Activated CD8-positive, alpha-beta memory T cell treated with anti-CD3 and anti-CD28 coated beads for 48 hours (primary cell): ENCODE measurements around the gene C2CD4B.

Experiments used
- DNase-seq, 3 experiments: peaks; one replicate each; pipeline ENCODE4 v3.0.0-alpha.2; 2020; ENCODE audit warnings: low read depth in 2 of 3, low spot score in 2 of 3

C2CD4B gene

GRCh38 chr15:62149729-62150128 is 15.4 kb downstream of the C2CD4B start:
- DNase-seq, result no peak

DNA sequence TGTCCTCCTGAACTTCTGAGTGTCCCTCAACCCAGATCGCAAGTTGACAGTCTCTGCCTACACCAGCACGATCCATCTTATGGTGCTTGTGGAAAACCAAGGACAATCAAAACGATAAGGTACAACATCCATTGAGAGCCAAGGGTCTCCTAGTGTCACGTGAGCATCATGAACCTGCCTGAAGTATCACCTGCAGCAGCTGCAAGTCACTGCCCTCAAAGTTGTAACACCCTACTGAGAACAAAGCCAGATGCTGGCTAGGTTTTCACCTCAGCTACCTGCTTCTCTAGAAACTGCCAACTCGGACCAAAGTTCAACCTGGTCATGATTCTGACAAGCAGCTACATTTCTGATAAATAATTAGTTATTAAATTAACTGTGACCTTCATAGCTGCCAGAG is 17.5 kb downstream of the C2CD4B start:
- DNase-seq, result no peak

DNA sequence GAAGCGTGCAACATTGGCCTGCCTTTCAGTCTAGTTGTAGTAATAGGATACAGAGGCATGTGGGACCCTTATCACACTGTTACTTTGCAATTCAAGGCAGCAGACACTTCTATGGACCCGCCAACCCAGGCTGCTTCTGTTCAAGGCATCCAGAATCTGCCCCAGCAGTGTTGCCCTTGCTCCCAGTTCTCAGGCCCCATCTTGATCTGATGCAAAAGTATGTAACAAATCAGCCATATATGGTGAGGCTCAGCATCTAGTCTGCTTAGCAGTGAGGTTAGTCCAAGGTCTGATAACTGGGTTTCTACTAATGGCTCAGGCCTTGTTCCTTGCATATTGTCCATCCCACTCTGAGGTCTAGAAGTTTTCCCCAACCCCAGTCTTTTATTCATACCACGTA is 17.9 kb downstream of the C2CD4B start:
- DNase-seq, result no peak

DNA sequence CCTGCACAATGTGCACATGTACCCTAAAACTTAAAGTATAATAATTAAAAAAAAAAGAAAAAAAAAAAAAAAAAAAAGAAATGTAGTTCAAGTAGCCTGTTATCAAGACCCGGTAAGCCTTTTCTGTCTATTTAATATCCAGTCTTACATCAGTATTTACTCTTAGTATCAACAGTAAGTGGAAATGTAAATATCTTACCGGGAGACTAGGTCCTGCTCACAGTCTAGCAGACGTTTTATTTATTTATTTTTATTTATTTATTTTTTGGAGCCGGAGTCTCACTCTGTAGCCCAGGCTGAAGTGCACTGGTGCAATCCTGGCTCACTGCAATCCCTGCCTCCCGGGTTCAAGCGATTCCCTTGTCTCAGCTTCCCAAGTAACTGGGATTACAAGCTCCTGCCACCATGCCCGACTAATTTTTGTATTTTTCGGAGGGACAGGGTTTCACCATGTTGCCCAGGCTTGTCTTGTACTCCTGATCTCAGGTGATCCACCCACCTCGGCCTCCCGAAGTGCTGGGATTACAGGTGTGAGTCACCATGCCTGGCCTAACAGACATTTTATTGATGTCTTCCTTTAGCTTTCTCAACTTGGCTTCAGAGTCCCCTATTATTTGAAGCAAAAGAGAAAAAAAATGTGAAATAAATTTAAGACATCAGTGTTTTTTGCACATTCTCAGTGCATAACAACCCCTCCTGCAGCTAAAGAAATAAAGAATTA is 19.9 kb downstream of the C2CD4B start:
- no peak for DNase-seq

DNA sequence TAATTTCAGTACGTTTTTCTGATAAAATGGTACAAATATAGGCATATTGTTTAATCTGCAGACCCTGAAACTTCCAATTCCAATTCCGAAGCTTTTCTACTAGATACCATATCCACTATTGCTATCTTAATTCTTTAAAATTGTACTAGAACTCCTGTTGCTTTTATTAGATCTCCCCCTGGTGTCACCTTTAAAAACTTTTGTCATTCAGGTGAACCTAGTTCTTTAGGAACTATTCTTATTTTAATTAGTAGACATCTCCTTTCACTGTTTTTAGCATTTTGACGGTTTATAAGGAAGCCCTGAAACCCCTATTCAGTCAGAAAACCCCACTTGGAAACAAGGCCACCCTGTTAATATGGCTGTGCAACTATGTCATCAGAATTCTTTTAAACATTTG is 22.3 kb downstream of the C2CD4B start:
- no peak for DNase-seq

- DNase-seq, result no peak
Measured at GRCh38 chr15:62141643-62142588, 23.2 kb downstream of the C2CD4B start.

- no peak for DNase-seq
Measured at GRCh38 chr15:62141200-62141599, 23.9 kb downstream of the C2CD4B start.

- no peak for DNase-seq
Measured at GRCh38 chr15:62138124-62138523, 27.0 kb downstream of the C2CD4B start.

- no peak for DNase-seq
Measured at GRCh38 chr15:62136911-62137865, 27.9 kb downstream of the C2CD4B start.

- DNase-seq, result no peak
Measured at GRCh38 chr15:62135532-62136134, 29.5 kb downstream of the C2CD4B start.

DNA sequence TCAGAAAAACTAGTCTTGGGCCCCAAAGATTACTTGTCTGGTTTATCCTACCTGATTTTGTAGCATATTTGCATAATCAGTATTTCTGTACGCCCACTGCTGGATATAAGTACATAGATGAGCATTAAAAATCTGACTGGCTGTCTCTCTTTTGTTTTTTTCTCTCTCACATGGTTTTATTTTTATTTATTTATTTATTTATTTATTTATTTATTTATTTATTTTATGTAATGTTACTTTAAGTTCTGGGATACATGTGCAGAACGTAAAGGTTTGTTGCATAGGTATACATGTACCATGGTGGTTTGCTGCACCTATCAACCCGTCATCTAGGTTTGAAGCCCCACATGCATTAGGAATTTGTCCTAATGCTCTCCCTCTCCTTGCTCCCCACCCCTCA is 31.9 kb downstream of the C2CD4B start:
- DNase-seq, result no peak

DNA sequence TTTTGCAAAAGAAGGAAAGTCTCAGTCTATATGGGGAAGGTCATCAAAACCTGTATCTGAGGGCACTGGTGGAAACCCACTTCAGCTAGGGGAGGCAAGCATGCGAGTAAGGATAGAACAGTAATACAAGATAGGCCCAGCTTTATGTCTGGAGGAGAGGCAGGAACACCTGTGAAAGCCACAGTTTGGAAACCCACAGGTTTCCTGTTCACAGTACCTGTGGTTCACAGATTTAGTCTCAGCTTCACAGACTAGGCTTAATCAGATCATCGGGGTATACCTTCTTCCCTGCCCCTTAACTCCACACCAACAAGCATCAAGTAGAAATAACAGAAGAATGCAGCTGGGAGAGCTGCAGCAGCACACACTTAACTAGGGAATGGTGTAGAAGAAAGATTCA is 36.2 kb downstream of the C2CD4B start:
- DNase-seq, result no peak

DNA sequence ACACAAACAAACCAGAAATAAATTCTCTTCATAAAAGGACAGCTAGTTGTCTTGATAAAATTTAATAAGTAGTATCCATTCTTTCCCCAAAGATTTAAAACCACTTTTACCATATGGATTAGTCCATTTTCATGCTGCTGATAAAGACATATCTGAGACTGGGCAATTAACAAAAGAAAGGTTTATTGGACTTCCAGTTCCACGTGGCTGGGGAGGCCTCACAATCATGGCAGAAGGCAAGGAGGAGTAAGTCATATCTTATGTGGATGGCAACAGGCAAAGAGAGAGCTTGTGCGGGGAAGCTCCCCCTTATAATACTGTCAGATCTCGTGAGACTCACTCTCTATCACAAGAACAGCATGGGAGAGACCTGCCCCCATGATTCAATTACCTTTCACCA is 38.7 kb downstream of the C2CD4B start:
- no peak for DNase-seq

DNA sequence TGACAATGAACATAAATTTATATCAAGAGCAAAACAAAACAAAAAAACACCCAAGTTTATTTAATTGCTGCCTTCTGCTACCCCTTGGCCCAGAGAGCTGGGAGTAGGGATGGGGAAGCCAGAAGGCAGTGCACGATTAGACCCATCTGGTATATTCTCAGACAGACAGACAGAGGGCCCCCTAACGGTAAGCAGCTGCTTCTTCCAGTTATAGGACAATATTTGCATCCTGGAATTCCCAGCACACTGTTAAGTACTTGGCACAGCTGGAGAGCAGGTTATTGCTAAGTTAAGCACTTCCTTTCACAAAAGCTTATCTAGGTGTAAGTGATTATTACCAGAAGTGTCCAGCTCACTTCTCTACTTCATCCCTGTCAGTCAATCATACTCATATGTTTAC is 39.3 kb downstream of the C2CD4B start:
- no peak for DNase-seq

GRCh38 chr15:62124973-62125303 is 40.1 kb downstream of the C2CD4B start:
- DNase-seq, result no peak

GRCh38 chr15:62124176-62124972 is 40.7 kb downstream of the C2CD4B start:
- DNase-seq, result no peak

DNA sequence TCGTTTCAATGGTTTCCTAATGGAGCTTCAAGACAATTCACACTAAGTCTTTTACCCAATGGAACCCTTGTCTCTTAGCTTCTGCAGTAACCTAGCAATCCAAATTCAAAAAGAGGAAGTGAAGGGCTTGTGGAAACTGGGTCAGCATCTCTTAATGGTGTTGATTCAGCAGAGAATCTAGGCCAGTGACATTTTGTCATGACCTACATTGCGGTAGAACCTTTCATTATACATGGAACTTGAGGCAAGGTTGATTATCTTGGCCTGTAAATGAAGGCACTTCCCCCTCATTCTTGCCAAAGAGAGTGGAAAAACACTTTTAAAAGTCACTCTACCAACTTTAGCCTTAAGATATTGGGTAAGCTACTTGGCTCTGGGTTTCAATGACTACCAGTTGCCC is 42.8 kb downstream of the C2CD4B start:
- no peak for DNase-seq

DNA sequence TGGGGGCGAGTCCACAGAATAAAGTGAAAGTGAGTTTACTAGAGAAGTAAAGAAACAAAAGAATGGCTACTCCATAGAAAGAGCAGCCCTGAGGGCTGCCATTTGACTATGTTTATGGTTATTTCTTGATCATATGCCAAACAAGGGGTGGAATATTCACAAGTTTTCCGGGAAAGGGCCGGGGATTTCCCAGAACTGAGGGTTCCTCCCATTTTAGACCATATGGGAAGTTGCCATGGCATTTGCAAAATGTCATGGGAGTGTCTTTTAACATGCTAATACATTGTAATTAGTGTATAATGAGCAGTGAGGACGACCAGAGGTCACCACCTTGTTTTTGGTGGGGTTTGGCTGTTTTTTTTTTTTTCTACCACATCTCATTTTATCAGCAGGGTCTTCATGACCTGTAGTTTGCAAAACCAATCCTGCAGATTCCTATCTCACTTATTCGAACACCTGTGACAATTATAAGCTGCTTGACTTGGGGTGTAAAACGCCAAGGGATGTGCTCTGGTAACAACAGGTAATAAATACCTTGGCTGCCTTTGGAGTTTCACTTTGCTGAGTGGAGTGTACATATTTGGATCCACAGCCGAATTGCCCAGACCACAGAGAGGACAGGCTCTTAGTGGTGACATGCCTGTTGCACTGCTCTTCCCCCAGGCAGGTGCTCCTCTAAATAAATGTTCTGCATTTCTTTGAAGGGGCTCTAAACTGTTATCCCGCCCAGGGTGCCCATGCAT is 43.6 kb downstream of the C2CD4B start:
- DNase-seq, result no peak

DNA sequence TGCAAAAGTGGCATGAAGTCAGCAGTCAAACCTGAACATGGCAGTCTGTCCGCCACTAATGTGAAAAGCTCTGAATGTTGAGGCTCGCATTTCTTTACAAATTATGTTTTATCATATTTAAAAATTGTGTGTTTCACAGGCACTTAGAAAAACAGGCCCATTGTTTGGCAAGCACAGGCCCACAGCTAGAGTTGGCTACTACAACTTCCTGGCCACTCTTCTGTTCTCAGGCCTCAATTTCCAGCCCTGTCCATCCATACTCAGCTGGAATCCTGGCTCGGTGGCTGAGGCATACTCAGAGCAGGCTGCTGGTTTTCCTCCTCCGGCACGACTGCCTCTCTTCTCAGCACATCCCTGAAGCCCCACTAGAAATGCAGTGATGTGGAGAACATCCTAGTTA is 44.3 kb downstream of the C2CD4B start:
- no peak for DNase-seq

- DNase-seq, result no peak
Measured at GRCh38 chr15:62119874-62120273, 45.2 kb downstream of the C2CD4B start.
